Urinary bladder (tissue), 4 donors: Measurements from ENCODE around the gene SUFU. TPM values are rescaled to one million over a fixed set of nuclear protein-coding genes. Genes with fewer than 3 reads are reported as not detected.

Experiments
- DNase-seq: peaks from one replicate; pipeline ENCODE4 v3.0.0-alpha.2; 2015; ENCODE audit errors: extremely low spot score
- H3K27ac ChIP-seq: one replicate; pipeline ENCODE4 v1.5.1; 2013; ENCODE audit warnings: low read depth, mild to moderate bottlenecking, moderate library complexity
- H3K36me3 ChIP-seq: one replicate; pipeline ENCODE4 v1.6.1; 2013; ENCODE audit warnings: mild to moderate bottlenecking, moderate library complexity; ENCODE audit not compliant: insufficient read depth
- H3K4me1 ChIP-seq: one replicate; pipeline ENCODE4 v1.6.1; 2013; ENCODE audit warnings: mild to moderate bottlenecking, moderate library complexity; ENCODE audit not compliant: insufficient read depth
- H3K4me3 ChIP-seq: one replicate; pipeline ENCODE4 v1.5.1; 2013; ENCODE audit warnings: low read depth, low read length
- WGBS: extraction: QIAGEN DNeasy Blood & Tissue Kit; methylation state at CpG from one replicate; pipeline ENCODE4 v1.1.7; 2013; 5-methylcytosine and 5-hydroxymethylcytosine counted together
- polyA plus RNA-seq: library from polyadenylated mRNA; stranded (reverse); fragments of 200-250 nt; gene quantifications from one replicate; pipeline ENCODE4 v1.2.3, GENCODE V29; 2013
- total RNA-seq: library from RNA; depleted of rRNA; stranded (reverse); fragments of >200 nt; gene quantifications from one replicate; pipeline ENCODE4 v1.2.3, GENCODE V29; 2014
- donor health status: healthy with polysubstance abuse.
- donor health status: healthy.

Gene SUFU
- total and polyA plus RNA-seq, 2 donors, result 8.1 to 11.2 TPM

- no peak overlapping the region for H3K4me3 ChIP-seq
- 76% methylated on average over 4 of the region's 4 CpGs for WGBS
- no peak for DNase-seq
Observed at GRCh38 chr10:102559764-102560163, 56.0 kb downstream of the SUFU start.

GRCh38 chr10:102564209-102564834 lies 60.5 kb downstream of the SUFU start:
- WGBS, result 95% methylated on average over 10 of the region's 10 CpGs
- Histone ChIP-seq H3K4me3 (no peak overlapping the region), H3K36me3 (no peaks in the 10 kb centered on the region), H3K4me1 (no peaks in the 10 kb centered on the region), H3K27ac (no peak overlapping the region)
- DNase-seq, result no peak

More at GRCh38 chr10:102559764-102560163, 56.0 kb downstream of the SUFU start:
- Histone ChIP-seq H3K4me1 (no peaks in the 10 kb centered on the region), H3K27ac (no peak overlapping the region), H3K36me3 (no peaks in the 10 kb centered on the region)

DNA sequence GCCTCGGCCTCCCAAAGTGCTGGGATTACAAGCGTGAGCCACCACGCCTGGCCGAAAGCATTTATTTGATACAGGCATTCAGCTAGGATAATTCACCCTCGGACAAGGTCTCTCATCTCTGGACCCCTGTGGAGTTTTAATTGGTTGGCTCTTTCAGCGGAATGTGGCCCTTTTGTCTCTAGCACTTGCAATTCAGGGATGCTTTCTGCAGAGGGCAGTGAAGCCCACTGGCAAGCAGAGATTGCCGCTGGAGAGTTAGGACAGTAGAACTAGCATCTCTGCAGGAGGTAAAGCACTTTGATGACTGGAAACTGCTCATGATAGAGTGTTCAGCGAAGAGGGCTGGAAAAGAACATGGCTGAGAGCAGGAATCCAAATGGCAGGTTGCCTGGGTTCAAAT lies 62.0 kb downstream of the SUFU start:
- Histone ChIP-seq H3K27ac (no peak overlapping the region), H3K36me3 (no peaks in the 10 kb centered on the region), H3K4me1 (no peaks in the 10 kb centered on the region), H3K4me3 (no peak overlapping the region)
- DNase-seq, result no peak
- 87% methylated on average over 8 of the region's 8 CpGs for WGBS

GRCh38 chr10:102578782-102579181 lies 75.0 kb downstream of the SUFU start:
- WGBS, result 83% methylated on average over 1 of the region's 1 CpG
- DNase-seq, result no peak
- H3K36me3 ChIP-seq, result no peaks in the 10 kb centered on the region
- H3K4me1 ChIP-seq, result no peaks in the 10 kb centered on the region
- no peak overlapping the region for H3K4me3 ChIP-seq
- no peak overlapping the region for H3K27ac ChIP-seq

DNA sequence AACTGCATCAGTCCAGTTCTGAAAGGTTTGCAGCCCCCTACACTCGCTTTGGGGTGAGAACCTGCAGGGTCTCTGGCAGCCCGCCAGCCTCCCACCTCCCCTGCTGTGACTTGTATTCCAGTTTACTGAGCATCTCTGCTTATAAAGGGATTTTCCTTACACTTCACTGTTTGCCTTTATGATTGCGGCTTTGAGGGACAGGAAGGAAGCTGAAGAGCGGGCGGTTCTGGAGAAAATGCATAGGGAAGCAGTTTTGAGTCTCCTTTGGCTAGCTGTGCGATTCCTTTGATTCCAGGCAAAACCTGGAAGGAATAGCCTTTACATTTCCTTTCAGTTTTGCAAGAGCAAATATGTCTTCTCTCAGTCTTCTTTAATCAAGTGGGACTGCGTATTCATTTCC lies 75.6 kb downstream of the SUFU start:
- Histone ChIP-seq H3K4me3 (no peak overlapping the region), H3K4me1 (no peaks in the 10 kb centered on the region), H3K27ac (no peak overlapping the region), H3K36me3 (no peaks in the 10 kb centered on the region)
- DNase-seq, result no peak
- WGBS, result 50% methylated on average over 7 of the region's 7 CpGs

DNA sequence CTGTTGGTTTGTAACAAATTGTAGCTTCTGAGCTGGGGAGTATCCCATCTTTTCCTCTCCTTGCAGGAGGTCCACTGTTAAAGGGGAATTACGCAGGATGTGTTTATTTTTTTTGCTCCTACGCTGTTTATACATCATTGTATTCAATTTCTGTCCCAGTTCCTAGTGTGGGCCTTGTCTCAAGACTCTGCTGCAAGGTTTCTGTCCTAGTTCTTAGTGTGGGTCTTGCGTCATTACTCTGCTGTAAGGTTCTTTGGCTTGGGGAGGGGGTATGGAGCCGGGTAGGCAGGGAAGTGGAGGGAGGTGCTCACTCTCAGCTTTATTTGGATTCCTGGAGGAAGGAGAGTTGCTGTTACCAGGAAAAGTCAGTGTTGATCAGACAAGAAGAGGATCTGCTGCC lies 76.5 kb downstream of the SUFU start:
- H3K27ac ChIP-seq, result no peak overlapping the region
- WGBS, result 63% methylated on average over 4 of the region's 4 CpGs
- no peaks in the 10 kb centered on the region for H3K4me1 ChIP-seq
- no peaks in the 10 kb centered on the region for H3K36me3 ChIP-seq
- no peak overlapping the region for H3K4me3 ChIP-seq
- no peak for DNase-seq

DNA sequence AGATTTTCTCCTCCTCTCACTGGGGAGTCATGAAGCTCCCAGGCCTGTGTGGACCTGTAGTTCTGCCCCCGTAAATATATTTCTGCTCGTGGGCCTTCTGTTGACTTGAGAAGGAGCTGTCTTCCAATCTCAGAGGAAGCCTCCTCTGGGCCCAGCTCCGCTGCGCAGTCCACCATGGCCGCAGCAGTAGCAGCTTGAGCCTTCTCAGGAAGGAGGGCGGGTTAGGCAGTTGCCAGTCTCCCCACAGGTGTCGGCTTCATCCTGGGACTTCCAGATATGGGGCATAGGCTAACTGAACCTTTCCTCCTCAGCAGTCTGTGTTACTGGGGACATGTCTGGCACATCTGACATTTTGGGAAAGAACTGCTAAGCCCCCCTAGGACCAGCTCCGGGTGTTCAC lies 77.6 kb downstream of the SUFU start:
- H3K36me3 ChIP-seq, result no peaks in the 10 kb centered on the region
- 78% methylated on average over 8 of the region's 8 CpGs for WGBS
- H3K4me1 ChIP-seq, result no peaks in the 10 kb centered on the region
- DNase-seq, result no peak
- peak overlapping the region; percentile 11 for H3K27ac ChIP-seq
- no peak overlapping the region for H3K4me3 ChIP-seq

- H3K36me3 ChIP-seq, result no peaks in the 10 kb centered on the region
- no peak for DNase-seq
- no peak overlapping the region for H3K4me3 ChIP-seq
- 68% methylated on average over 10 of the region's 10 CpGs for WGBS
- H3K27ac ChIP-seq, result no peak overlapping the region
- H3K4me1 ChIP-seq, result no peaks in the 10 kb centered on the region
Observed at GRCh38 chr10:102581981-102582580, 78.3 kb downstream of the SUFU start.

- Histone ChIP-seq H3K27ac (no peak overlapping the region), H3K4me1 (no peaks in the 10 kb centered on the region), H3K4me3 (no peak overlapping the region), H3K36me3 (no peaks in the 10 kb centered on the region)
- peak; percentile 84 for DNase-seq
- 33% methylated on average over 11 of the region's 11 CpGs for WGBS
Observed at GRCh38 chr10:102583435-102584417, 80.0 kb downstream of the SUFU start.

DNA sequence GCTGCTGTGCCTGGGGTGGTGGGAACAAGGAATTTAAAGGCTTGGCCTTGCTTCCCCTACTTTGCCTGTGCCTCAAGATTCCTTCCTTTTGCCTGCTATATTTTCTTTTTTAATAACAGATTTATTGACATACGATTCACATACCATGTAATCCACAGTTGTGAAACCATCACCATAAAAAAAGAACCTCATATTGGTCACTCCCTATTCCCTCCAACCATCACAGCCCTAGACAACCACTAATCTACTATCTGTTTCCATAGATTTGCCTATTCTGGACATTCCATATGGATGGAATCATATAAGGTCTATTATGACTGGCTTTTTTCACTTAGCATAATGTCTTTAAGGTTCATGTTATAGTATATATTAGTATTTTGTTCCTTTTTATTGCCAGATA lies 81.3 kb downstream of the SUFU start:
- Histone ChIP-seq H3K36me3 (no peaks in the 10 kb centered on the region), H3K4me1 (no peaks in the 10 kb centered on the region), H3K27ac (no peak overlapping the region), H3K4me3 (no peak overlapping the region)
- WGBS, result 62% methylated on average over 1 of the region's 1 CpG
- DNase-seq, result no peak

- 98% methylated on average over 1 of the region's 1 CpG for WGBS
- Histone ChIP-seq H3K36me3 (no peaks in the 10 kb centered on the region), H3K27ac (no peak overlapping the region), H3K4me3 (no peak overlapping the region), H3K4me1 (no peaks in the 10 kb centered on the region)
- no peak for DNase-seq
Observed at GRCh38 chr10:102586858-102587257, 83.1 kb downstream of the SUFU start.

DNA sequence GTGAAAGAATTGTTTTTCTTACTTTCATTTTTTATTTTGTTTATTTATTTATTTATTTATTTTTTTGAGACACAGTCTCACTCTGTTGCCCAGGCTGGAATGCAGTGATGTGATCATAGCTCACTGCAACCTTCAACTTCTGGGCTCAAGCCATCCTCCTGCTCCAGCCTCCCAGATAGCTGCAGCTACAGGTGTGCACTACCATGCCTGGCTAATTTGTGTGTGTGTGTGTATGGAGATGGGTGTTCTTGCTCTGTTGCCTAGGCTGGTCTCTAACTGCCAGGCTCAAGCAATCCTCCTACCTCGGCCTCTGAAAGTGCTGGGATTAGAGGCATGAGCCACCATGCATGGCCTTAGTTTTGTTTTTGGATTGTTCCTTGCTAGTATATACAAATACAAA lies 85.1 kb downstream of the SUFU start:
- H3K36me3 ChIP-seq, result no peaks in the 10 kb centered on the region
- no peak overlapping the region for H3K4me3 ChIP-seq
- DNase-seq, result no peak
- H3K4me1 ChIP-seq, result no peaks in the 10 kb centered on the region
- H3K27ac ChIP-seq, result no peak overlapping the region
- 98% methylated on average over 1 of the region's 1 CpG for WGBS

DNA sequence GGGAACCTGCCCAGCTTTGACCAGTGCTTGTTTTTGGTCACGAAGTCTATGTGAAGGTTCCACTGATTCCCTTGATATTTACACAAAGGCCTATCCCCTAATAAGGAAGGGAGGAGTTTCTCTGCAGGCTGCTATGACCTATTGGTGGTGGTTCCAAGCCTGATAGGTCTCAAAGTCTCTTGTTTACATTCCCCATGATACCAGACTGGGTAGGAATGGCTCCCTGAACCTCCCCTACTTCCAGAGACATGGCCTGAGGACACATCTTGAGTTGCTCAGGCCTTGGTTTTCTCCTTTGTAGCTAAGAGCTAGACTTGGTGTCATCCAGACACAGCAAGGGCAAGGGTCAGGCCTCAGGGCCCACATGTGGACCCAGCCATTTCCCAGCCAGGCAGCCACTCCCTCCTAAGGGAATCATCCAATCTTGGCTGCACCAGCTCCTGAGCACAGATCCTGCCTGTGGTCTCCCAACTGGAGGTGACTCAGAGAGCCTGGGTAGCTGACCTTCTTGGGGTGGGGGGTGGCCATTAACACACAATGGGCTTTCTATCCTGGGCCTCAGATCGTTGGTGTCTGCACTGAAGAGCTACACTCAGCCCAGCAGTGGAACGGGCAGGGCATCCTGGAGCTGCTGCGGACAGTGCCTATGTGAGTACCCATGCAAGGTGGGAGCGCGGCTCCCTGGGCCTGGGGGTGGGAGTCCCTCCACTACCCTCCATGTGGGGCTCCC lies 89.5 kb downstream of the SUFU start:
- Histone ChIP-seq H3K4me1 (peaks cover 2% of the 10 kb centered on the region), H3K36me3 (no peaks in the 10 kb centered on the region), H3K4me3 (no peak overlapping the region), H3K27ac (no peak overlapping the region)
- 84% methylated on average over 6 of the region's 6 CpGs for WGBS
- no peak for DNase-seq
